Tibial nerve (tissue), 3 donors: ENCODE results near the gene UNG.

Experiments
- POLR2A ChIP-seq, 2 donors: fragments of 450-650 bp; IDR thresholded peaks; one replicate each; pipeline ENCODE4 v1.6.1; 2017; ENCODE audit warnings: antibody characterized with exemption in 2 of 2, mild to moderate bottlenecking in 2 of 2, moderate library complexity in 2 of 2
- TF ChIP-seq, protein P1 (sequence below), 5 experiments: fragments of 200-600 bp in 3 of 5; fragments of 450-650 bp in 2 of 5; sonication (generic) in 3 of 5; IDR thresholded peaks; one replicate each; pipeline ENCODE4 v1.5.1; 2016 to 2019; ENCODE audit warnings: antibody characterized with exemption in 5 of 5, mild to moderate bottlenecking in 3 of 5, moderate library complexity in 2 of 5

DNA sequence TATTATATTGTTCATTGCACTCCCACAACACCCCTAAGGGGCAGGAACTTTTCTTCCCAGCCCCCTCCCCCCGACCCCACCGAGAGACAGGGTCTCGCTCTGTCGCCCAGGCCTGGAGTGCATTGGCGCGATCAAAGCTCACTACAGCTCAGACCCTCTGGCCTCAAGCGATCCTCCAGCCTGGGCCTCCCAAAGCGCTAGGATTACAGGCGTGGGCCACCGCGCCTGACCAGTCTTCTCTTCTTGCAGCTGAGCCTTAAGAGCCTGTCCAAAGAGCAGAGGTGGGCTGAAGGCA, 310 bp upstream of the UNG start:
- TF ChIP-seq, protein P1, sequence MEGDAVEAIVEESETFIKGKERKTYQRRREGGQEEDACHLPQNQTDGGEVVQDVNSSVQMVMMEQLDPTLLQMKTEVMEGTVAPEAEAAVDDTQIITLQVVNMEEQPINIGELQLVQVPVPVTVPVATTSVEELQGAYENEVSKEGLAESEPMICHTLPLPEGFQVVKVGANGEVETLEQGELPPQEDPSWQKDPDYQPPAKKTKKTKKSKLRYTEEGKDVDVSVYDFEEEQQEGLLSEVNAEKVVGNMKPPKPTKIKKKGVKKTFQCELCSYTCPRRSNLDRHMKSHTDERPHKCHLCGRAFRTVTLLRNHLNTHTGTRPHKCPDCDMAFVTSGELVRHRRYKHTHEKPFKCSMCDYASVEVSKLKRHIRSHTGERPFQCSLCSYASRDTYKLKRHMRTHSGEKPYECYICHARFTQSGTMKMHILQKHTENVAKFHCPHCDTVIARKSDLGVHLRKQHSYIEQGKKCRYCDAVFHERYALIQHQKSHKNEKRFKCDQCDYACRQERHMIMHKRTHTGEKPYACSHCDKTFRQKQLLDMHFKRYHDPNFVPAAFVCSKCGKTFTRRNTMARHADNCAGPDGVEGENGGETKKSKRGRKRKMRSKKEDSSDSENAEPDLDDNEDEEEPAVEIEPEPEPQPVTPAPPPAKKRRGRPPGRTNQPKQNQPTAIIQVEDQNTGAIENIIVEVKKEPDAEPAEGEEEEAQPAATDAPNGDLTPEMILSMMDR (IDR thresholded peaks at IDR 0.05): no peak
- no peak for TF ChIP-seq POLR2A (IDR thresholded peaks at IDR 0.05)
